ENCODE data around the gene PLEKHG7.

GRCh38 chr12:92730758-92731157, 28.0 kb downstream of the PLEKHG7 start:
- TF ChIP-seq POLR2A (IDR thresholded peaks at IDR 0.05) (no peak), CTCF (IDR thresholded peaks at IDR 0.05 in 8 of 11, conservative IDR thresholded peaks at IDR 0.05 in 3 of 11) (no peak), POLR2AphosphoS5 (IDR thresholded peaks at IDR 0.05) (no peak)

All from spleen (tissue), 7 donors.